Central memory CD8-positive, alpha-beta T cell (primary cell): ENCODE data around the gene THSD4.

ENCODE experiments used
- ATAC-seq: fragments of 150-1000 bp; cut with Tn5 transposase; replicated peaks from 2 replicates; pipeline ENCODE4 v1.10.0; 2022; ENCODE audit warnings: mild to moderate bottlenecking, moderate FRiP score, moderate number of reproducible peaks; ENCODE audit not compliant: poor library complexity, severe bottlenecking; ENCODE audit errors: extremely low read depth
- DNase-seq, 2 donors: peaks; one replicate each; pipeline ENCODE4 v3.0.0; 2021; ENCODE audit warnings: low spot score in 2 of 2
- H3K27ac Mint-ChIP-seq: one replicate; pipeline ENCODE4 v1.8.0; 2022; ENCODE audit warnings: low read depth, mild to moderate bottlenecking, moderate library complexity, mixed read lengths
- H3K27me3 Mint-ChIP-seq: one replicate; pipeline ENCODE4 v1.8.0; 2022; ENCODE audit warnings: mixed read lengths
- H3K36me3 Mint-ChIP-seq: one replicate; pipeline ENCODE4 v1.8.0; 2022; ENCODE audit warnings: mild to moderate bottlenecking, moderate library complexity, mixed read lengths; ENCODE audit not compliant: insufficient read depth
- H3K4me1 Mint-ChIP-seq: one replicate; pipeline ENCODE4 v1.8.0; 2022; ENCODE audit warnings: mixed read lengths
- H3K4me3 Mint-ChIP-seq: one replicate; pipeline ENCODE4 v1.8.0; 2022; ENCODE audit warnings: mild to moderate bottlenecking, moderate library complexity, mixed read lengths
- H3K9me3 Mint-ChIP-seq: one replicate; pipeline ENCODE4 v1.8.0; 2022; ENCODE audit warnings: mixed read lengths

THSD4 gene

DNA sequence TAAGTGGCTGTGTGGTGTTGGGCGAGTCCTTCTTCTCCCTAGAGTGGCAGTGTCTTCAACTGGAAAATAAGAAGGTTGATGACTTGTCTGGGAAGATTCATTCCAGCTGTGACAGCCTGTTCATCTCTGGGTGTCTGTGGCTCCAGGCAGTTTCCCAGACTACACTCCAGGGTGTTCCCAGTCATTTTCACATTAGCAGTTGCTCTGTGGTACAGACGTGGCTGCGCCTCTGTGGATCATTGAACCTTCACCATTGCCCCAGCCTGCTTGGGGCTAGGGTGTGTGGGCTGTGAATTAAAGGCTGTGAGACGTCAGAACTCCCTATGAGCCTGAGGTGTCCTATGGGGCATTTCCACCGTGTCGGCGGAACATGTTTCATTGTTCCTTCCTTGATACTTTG, 455.5 kb downstream of the THSD4 start:
- Mint-ChIP-seq H3K9me3 (no peaks in the 10 kb centered on the region), H3K36me3 (no peaks in the 10 kb centered on the region), H3K27me3 (peaks cover 57% of the 10 kb centered on the region), H3K4me3 (no peak overlapping the region), H3K27ac (no peak overlapping the region), H3K4me1 (no peaks in the 10 kb centered on the region)
- DNase-seq (no peak), ATAC-seq (no peak)

- H3K9me3 Mint-ChIP-seq = no peaks in the 10 kb centered on the region
- ATAC-seq = no peak
- H3K27ac Mint-ChIP-seq = no peak overlapping the region
- no peaks in the 10 kb centered on the region for H3K4me1 Mint-ChIP-seq
- H3K4me3 Mint-ChIP-seq = no peak overlapping the region
- no peak for DNase-seq
- peaks cover 59% of the 10 kb centered on the region for H3K27me3 Mint-ChIP-seq
- no peaks in the 10 kb centered on the region for H3K36me3 Mint-ChIP-seq
Observed at GRCh38 chr15:71571641-71572040, 456.4 kb downstream of the THSD4 start.

DNA sequence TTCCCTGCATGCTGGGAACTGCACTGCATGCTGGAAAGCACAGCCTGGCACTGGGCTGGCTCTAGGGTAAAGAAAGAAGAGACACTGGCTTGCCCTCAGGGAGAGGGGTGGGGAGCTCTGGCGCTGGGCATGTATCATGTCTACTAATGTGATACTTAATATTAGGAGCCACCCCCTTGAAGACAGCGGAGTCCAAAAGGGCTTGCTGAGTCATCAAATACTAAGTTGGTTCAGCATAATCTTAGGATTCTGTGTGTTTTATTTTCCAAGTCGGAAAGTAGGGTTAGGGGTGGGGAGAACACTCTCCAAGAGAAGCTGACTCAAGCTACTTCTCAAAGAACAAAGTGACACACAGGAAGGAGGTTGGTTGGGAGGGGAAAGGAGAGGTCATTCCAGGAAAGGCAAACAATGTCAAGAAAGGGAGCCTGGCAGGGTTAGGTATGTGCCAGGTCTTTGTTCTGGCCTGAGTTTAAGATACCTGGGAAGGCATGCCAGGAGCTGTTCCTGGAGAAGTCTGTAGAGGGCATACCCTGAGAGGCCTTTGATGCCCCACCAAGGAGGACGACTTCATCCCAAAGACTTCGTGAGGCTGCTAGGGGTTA, 457.3 kb downstream of the THSD4 start:
- H3K4me1 Mint-ChIP-seq = no peaks in the 10 kb centered on the region
- ATAC-seq (no peak), DNase-seq (no peak)
- no peak overlapping the region for H3K4me3 Mint-ChIP-seq
- H3K9me3 Mint-ChIP-seq = no peaks in the 10 kb centered on the region
- H3K36me3 Mint-ChIP-seq = no peaks in the 10 kb centered on the region
- no peak overlapping the region for H3K27ac Mint-ChIP-seq
- H3K27me3 Mint-ChIP-seq = peaks cover 59% of the 10 kb centered on the region

DNA sequence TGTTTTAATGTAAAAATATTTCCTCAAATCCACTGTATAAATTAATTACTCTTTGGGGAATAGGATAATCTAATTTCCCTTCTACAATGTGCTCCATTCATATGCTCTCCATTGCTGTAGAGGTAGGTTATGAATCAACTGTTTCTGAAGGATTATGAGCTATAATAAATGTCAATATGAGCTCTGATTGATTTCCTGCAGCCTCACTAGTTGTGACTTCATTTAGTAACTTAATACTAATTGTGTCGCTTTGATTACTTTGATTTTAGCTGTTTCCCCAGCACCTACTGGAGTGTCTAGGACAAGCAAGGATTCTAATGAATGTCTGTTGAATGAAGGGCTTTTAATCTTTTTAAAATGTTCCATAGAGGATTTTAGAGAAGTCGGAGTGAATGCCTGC, 458.3 kb downstream of the THSD4 start:
- no peak overlapping the region for H3K27ac Mint-ChIP-seq
- H3K4me1 Mint-ChIP-seq = no peaks in the 10 kb centered on the region
- DNase-seq = no peak
- no peaks in the 10 kb centered on the region for H3K36me3 Mint-ChIP-seq
- H3K9me3 Mint-ChIP-seq = no peaks in the 10 kb centered on the region
- peaks cover 49% of the 10 kb centered on the region for H3K27me3 Mint-ChIP-seq
- ATAC-seq = no peak
- H3K4me3 Mint-ChIP-seq = no peak overlapping the region

GRCh38 chr15:71575474-71576045, 460.3 kb downstream of the THSD4 start:
- no peak for DNase-seq
- Mint-ChIP-seq H3K4me3 (no peak overlapping the region), H3K4me1 (no peaks in the 10 kb centered on the region)

GRCh38 chr15:71577071-71577470, 461.8 kb downstream of the THSD4 start:
- Mint-ChIP-seq H3K4me3 (no peak overlapping the region), H3K36me3 (no peaks in the 10 kb centered on the region), H3K27me3 (peaks cover 48% of the 10 kb centered on the region), H3K27ac (no peak overlapping the region), H3K9me3 (no peaks in the 10 kb centered on the region), H3K4me1 (no peaks in the 10 kb centered on the region)
- no peak for DNase-seq
- ATAC-seq = no peak

More at GRCh38 chr15:71575474-71576045, 460.3 kb downstream of the THSD4 start:
- no peak overlapping the region for H3K27ac Mint-ChIP-seq
- H3K27me3 Mint-ChIP-seq = peaks cover 51% of the 10 kb centered on the region
- no peak for ATAC-seq
- no peaks in the 10 kb centered on the region for H3K9me3 Mint-ChIP-seq
- H3K36me3 Mint-ChIP-seq = no peaks in the 10 kb centered on the region

GRCh38 chr15:71581398-71581930, 466.2 kb downstream of the THSD4 start:
- Mint-ChIP-seq H3K4me1 (no peaks in the 10 kb centered on the region), H3K36me3 (no peaks in the 10 kb centered on the region), H3K27me3 (peaks cover 66% of the 10 kb centered on the region), H3K27ac (no peak overlapping the region), H3K9me3 (peaks cover 12% of the 10 kb centered on the region), H3K4me3 (no peak overlapping the region)
- DNase-seq = no peak
- ATAC-seq = no peak

DNA sequence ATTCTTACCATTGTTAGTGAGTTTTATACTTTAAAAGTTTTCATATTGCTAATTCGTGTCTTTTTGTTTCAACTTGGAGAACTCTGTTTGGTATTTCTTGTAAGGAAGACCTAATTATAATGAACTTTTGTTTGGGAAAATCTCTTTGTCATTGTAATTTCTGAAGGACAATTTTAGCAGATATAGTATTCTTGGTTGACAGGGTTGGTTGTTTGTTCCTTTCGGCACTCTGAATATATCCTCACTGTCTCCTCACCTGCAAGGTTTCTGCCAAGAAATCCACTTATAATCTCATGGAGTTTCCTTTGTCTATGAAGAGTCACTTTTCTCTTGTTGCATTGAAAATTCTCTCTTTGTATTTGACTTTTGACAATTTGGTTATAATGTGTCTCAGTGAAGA, 469.9 kb downstream of the THSD4 start:
- DNase-seq (no peak), ATAC-seq (no peak)
- Mint-ChIP-seq H3K27ac (no peak overlapping the region), H3K4me1 (no peaks in the 10 kb centered on the region), H3K36me3 (no peaks in the 10 kb centered on the region), H3K27me3 (peaks cover 66% of the 10 kb centered on the region), H3K9me3 (peaks cover 12% of the 10 kb centered on the region), H3K4me3 (no peak overlapping the region)

- Mint-ChIP-seq H3K9me3 (peaks cover 12% of the 10 kb centered on the region), H3K36me3 (no peaks in the 10 kb centered on the region)
Observed at GRCh38 chr15:71586463-71586862, 471.2 kb downstream of the THSD4 start.

GRCh38 chr15:71588746-71589145, 473.5 kb downstream of the THSD4 start:
- Mint-ChIP-seq H3K4me3 (no peak overlapping the region), H3K27me3 (peaks cover 37% of the 10 kb centered on the region), H3K27ac (no peak overlapping the region), H3K4me1 (no peaks in the 10 kb centered on the region), H3K36me3 (no peaks in the 10 kb centered on the region), H3K9me3 (peaks cover 12% of the 10 kb centered on the region)
- no peak for ATAC-seq
- DNase-seq = no peak

More at GRCh38 chr15:71586463-71586862, 471.2 kb downstream of the THSD4 start:
- H3K4me1 Mint-ChIP-seq = no peaks in the 10 kb centered on the region
- DNase-seq (no peak), ATAC-seq (no peak)
- H3K27me3 Mint-ChIP-seq = peaks cover 58% of the 10 kb centered on the region
- H3K4me3 Mint-ChIP-seq = no peak overlapping the region
- H3K27ac Mint-ChIP-seq = no peak overlapping the region

GRCh38 chr15:71591057-71591456, 475.8 kb downstream of the THSD4 start:
- H3K9me3 Mint-ChIP-seq = no peaks in the 10 kb centered on the region
- DNase-seq (no peak), ATAC-seq (no peak)
- H3K27me3 Mint-ChIP-seq = peaks cover 15% of the 10 kb centered on the region
- no peak overlapping the region for H3K4me3 Mint-ChIP-seq
- H3K4me1 Mint-ChIP-seq = no peaks in the 10 kb centered on the region
- H3K27ac Mint-ChIP-seq = no peak overlapping the region
- no peaks in the 10 kb centered on the region for H3K36me3 Mint-ChIP-seq

- no peaks in the 10 kb centered on the region for H3K36me3 Mint-ChIP-seq
- H3K27me3 Mint-ChIP-seq = peaks cover 10% of the 10 kb centered on the region
- no peak overlapping the region for H3K4me3 Mint-ChIP-seq
- H3K27ac Mint-ChIP-seq = no peak overlapping the region
- DNase-seq = no peak
- ATAC-seq = no peak
- H3K4me1 Mint-ChIP-seq = no peaks in the 10 kb centered on the region
- H3K9me3 Mint-ChIP-seq = no peaks in the 10 kb centered on the region
Observed at GRCh38 chr15:71592203-71592602, 476.9 kb downstream of the THSD4 start.

- no peak for DNase-seq
- Mint-ChIP-seq H3K36me3 (no peaks in the 10 kb centered on the region), H3K27ac (no peak overlapping the region), H3K27me3 (peaks cover 10% of the 10 kb centered on the region), H3K4me1 (no peaks in the 10 kb centered on the region), H3K4me3 (no peak overlapping the region), H3K9me3 (no peaks in the 10 kb centered on the region)
- ATAC-seq = no peak
Observed at GRCh38 chr15:71595846-71596553, 480.7 kb downstream of the THSD4 start.
